ENCODE results near the gene ACTR5.

DNA sequence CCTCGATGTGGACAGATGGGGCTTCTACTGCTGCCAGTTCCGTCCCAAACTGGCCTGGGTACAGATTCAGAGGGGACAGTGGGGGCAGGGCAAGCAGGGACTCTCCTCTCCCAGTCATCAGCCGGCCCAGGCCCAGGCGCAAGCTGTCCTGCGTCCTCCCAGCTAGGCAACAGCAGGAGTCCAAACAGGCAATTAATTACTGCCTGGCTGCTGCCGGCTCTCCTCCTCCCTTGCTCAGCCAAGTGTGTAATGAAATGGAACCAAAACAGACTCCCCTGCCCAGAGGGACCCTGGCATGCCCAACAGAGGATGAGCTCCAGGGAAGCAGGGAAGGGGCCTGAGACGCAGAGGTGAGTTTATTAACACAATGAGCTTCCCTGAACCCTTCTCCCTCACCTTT, 41.8 kb upstream of the ACTR5 start:
- TF ChIP-seq, protein P1, sequence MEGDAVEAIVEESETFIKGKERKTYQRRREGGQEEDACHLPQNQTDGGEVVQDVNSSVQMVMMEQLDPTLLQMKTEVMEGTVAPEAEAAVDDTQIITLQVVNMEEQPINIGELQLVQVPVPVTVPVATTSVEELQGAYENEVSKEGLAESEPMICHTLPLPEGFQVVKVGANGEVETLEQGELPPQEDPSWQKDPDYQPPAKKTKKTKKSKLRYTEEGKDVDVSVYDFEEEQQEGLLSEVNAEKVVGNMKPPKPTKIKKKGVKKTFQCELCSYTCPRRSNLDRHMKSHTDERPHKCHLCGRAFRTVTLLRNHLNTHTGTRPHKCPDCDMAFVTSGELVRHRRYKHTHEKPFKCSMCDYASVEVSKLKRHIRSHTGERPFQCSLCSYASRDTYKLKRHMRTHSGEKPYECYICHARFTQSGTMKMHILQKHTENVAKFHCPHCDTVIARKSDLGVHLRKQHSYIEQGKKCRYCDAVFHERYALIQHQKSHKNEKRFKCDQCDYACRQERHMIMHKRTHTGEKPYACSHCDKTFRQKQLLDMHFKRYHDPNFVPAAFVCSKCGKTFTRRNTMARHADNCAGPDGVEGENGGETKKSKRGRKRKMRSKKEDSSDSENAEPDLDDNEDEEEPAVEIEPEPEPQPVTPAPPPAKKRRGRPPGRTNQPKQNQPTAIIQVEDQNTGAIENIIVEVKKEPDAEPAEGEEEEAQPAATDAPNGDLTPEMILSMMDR (conservative IDR thresholded peaks at IDR 0.05) = no peak
- TF ChIP-seq ZFX (IDR thresholded peaks at IDR 0.05) = no peak

Data from C4-2B (cell line).